ENCODE measurements around the gene CENPS.
"Not testable (repeated sequence)": the region's sequence is repeated elsewhere in the genome, so short reads cannot be mapped to it uniquely, and the experiment has no call there.

The CENPS gene

DNA sequence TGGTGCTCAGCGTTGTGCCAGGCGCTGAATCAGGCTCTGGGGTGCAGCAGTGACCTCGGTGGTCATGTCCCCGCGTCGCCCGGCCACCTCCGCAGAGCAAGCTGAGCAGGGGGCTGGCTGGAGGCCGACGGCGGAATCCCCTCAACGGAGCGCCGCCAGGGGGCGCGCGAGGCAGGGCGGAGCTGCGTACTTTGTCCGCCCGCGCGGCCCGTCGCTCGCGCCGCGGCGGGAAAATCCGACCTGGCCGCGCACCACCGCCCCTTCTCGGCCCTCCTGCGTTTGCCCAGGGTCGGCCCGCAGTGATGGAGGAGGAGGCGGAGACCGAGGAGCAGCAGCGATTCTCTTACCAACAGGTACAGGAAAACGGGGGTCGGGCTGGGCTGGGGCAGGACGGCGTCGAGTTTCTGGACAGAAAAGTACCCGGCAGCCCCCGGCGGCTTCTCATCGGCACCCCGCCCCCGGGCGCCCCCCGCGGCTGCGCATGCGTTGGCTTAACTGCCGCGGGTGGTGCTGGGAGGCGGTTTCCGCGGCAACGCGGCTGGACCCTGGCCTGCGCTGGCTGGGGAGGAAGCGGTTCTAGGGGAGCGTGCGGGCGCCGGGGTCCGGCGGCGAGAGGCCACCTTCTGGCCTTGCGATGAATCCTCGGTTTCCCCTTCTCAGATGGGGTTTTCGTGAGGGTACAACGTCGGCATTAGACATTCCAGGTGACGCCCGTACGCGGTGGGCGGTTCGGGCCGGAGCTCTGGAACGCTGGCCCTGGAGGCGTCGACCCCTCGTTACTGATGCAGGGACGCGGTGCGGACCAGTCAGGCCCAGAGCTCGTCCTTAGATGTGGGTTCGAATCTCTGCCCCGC, at the start of gene CENPS:
Gene CENPS, plus strand, starts transcription at position 218 of the 854 bp plus-strand sequence. Its CDS starts 85 bp downstream, at position 303.
- peak; percentile 87 for DNase-seq (ENCODE audit: low read depth)

- DNase-seq (ENCODE audit: low read depth), result no peak
Measured at GRCh38 chr1:10380594-10381275, 49.5 kb upstream of the CENPS start.

DNA sequence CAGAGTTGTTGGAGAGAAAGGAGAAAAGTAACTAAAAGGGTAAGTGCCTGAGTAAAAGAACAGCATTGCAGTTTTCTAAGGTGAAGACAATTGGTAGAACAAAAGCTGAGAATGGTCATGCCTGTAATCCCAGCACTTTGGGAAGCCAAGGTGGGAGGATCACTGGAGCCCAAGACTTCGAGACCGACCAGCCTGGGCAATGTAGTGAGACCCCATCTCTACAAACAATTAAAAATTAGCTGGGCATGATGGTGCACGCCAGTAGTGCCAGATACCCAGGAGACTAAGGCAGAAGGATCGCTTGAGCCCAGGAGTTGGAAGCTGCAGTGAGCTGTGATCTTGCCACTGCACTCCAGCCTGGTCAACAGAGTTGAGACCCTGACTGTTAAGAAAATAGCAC, 46.6 kb upstream of the CENPS start:
- DNase-seq (ENCODE audit: low read depth), result no peak

DNA sequence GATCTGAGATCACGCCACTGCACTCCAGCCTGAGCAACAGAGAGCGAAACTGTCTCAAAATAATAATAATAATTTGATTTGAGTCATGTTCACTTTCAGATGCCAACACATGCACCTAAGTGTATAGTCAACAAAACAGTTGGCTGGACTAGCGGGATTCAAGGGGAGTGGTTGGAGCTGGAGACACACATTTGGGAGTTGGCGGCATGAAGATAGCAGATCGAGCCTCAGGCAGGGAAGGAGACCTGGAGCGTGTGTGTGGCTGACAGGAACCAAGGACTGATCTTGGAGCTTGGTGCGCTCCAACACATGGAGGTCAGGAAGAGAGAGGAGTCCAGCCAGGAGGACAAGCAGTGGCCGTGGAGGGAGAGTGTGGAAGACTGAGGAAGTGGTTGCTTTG, 46.0 kb upstream of the CENPS start:
- no peak for DNase-seq (ENCODE audit: low read depth)

- no peak for DNase-seq (ENCODE audit: low read depth)
Measured at GRCh38 chr1:10386761-10387676, 43.2 kb upstream of the CENPS start.

DNA sequence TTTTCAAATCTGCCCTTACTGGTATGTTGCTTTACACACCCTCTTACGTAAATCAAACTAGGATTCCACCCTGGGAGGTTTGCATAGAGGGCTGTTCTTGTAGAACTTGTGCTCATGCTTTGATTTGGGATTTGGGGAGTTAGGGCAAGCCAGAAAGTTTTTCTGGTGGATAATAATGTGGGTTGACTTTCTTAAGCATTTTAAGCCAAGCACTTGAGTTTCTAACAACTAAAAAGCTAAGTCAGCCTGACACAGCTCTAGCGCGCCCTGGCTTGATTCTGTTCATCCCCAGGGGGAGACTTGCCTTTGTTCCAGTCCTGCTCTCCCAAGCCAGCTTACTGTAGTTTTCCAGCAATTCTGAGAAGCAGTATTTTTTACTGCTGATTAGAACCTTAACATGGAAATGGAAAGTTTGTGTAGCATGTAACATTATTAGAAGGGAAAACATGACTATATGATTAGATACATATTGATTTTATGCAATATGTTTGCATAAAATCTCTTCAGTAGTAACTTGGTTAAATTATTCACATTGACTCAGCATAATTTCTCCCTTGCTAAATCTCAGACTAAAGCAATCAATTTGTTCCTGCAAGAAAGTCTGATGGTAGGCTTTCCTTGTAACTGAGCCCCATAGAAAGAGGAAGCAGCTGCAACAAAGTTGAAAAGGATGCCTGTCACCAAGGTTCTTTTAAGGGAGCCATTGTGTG, 42.4 kb upstream of the CENPS start:
- DNase-seq (ENCODE audit: low read depth), result no peak

GRCh38 chr1:10388387-10388715, 41.9 kb upstream of the CENPS start:
- no peak for DNase-seq (ENCODE audit: low read depth)

GRCh38 chr1:10389271-10389973, 40.8 kb upstream of the CENPS start:
- no peak for DNase-seq (ENCODE audit: low read depth)

- DNase-seq (ENCODE audit: low read depth), result no peak
Measured at GRCh38 chr1:10396870-10397269, 33.4 kb upstream of the CENPS start.

GRCh38 chr1:10398278-10398733, 31.9 kb upstream of the CENPS start:
- no peak for DNase-seq (ENCODE audit: low read depth)

DNA sequence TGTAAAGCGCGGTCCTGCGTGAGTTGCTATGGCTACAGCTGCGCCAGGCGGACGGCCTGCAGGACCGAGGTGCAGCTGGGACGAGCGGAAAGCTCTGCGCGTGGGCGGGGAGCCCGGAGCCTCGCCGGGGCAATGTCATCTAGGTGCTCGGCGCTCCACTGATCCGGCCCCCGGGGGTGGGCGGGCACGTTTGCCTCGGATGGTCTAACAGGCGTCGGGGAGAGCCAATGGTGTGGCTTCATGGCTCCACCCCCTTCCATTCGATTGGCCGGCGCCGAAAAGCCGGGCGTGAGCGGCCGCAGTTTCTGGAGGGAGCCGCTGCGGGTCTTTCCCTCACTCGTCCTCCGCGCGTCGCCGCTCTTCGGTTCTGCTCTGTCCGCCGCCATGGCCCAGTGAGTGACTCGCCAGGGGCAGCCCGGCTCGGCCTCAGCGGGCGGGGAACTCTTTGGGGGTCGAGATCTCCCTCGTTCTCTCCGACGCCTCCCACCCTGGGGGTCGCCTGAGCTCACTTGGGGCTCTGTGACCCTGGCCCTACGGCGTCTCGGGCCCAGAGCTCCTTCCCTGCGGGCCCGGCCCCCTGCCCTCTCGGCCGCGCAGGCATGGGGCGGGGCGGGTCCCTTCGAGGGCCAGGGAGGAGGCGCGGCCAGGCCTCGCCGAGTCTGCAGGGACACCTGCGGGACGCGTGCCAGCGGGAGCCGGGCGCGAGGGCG, 31.3 kb upstream of the CENPS start, which contains the start of gene PGD:
Gene PGD, plus strand, starts transcription at position 331 of the 710 bp plus-strand sequence. Its CDS starts 54 bp downstream, at position 385.
- DNase-seq (ENCODE audit: low read depth), result peak; percentile 93

DNA sequence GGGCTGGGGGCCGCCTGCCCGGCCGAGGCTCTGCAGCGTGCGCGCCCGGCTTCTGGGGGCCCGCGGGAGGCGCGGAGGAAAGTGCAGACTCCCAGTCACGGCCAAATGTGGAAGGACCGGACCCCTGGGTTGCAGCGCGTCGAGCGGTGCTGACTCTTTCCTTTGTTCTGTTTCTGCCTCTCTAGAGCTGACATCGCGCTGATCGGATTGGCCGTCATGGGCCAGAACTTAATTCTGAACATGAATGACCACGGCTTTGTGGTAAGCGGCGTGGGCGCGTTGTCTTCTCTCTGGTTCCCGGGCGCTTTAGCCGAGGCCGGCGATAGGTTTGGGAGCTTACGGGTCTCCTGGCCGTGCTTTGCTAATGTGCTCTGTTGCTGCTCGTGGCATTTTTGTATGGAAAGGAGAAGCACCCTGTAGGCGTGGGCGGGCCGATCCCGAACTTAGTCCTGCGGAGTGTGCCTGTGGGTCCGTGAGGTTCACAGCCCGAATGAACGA, 30.7 kb upstream of the CENPS start:
- DNase-seq (ENCODE audit: low read depth), result no peak

- DNase-seq (ENCODE audit: low read depth), result no peak
Measured at GRCh38 chr1:10400013-10400412, 30.2 kb upstream of the CENPS start.

GRCh38 chr1:10401281-10401680, 29.0 kb upstream of the CENPS start:
- no peak for DNase-seq (ENCODE audit: low read depth)

DNA sequence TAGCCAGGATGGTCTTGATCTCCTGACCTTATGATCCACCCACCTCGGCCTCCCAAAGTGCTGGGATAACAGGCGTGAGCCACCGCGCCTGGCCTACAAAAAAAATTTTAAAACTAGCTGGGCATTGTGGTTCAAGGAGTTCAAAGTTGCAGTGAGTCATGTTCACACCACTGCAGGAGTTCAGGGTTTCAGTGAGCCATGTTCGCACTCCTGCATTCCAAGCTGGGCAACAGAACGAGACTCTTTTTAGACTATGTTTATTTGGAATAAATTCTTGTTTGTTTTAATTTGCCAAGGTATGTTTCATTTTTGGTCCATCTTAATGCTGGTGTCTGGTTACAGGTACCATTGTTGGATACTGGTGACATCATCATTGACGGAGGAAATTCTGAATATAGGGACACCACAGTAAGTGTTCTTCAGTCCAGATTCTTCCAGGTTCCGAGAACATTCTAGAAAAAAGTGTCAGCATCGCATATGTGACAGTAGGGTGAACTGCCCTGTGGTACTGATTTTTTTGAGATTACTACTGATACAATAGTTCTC, 27.4 kb upstream of the CENPS start:
- DNase-seq (ENCODE audit: low read depth), result no peak

- no peak for DNase-seq (ENCODE audit: low read depth)
Measured at GRCh38 chr1:10407201-10407600, 23.0 kb upstream of the CENPS start.

- DNase-seq (ENCODE audit: low read depth), result no peak
Measured at GRCh38 chr1:10415211-10415930, 14.9 kb upstream of the CENPS start.

DNA sequence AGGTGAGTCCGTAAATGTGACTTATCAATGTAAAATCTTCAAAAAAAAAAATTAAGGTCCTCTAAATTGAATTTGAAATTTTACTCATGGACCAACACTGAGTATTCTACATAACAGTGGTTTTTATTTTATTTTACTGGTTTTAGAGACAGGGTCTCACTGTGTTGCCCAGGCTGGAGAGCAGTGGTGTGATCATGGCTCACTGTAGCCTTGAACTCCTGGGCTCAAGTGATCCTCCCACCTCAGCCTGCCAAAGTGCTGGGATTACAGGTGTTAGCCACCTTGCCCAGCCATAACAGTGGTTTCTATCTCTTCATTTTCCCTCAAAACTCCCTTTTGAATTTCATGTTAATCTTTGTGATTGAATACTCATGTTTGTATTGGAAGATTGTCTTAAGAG, 14.3 kb upstream of the CENPS start:
- not testable (repeated sequence) for DNase-seq (ENCODE audit: low read depth)

- DNase-seq (ENCODE audit: low read depth), result not testable (repeated sequence)
Measured at GRCh38 chr1:10418741-10419140, 11.5 kb upstream of the CENPS start.

Measured in activated T-helper 1 cell treated with Interleukin-2 at 50 U/mL for 16 hours (primary cell).